B cell (primary cell): ENCODE data around the gene HBQ1. TPM values are rescaled to one million over a fixed set of nuclear protein-coding genes. Genes with fewer than 3 reads are reported as not detected.

Experiments
- ATAC-seq: fragments of 200-7000 bp; cut with Tn5 transposase; one replicate; pipeline ENCODE4 v1.10.0; 2021; ENCODE audit warnings: low read depth, mild to moderate bottlenecking, moderate number of reproducible peaks, moderate library complexity
- CTCF ChIA-PET: fragments of 350-600 bp; sonication (Branson Sonifier 250); formaldehyde crosslinking; loops from one replicate; lab custom pipeline; 2021; ENCODE audit warnings: antibody characterized with exemption, inconsistent platforms; lab: Charles Lee
- POLR2A ChIA-PET: fragments of 350-600 bp; sonication (Branson Sonifier 250); formaldehyde crosslinking; loops from one replicate; lab custom pipeline; 2021; ENCODE audit warnings: antibody characterized with exemption; lab: Charles Lee
- DNase-seq: peaks from one replicate; pipeline ENCODE4 v3.0.0; 2013
- H2AFZ ChIP-seq: 2 replicates; pipeline ENCODE4 v1.6.1; 2012; ENCODE audit warnings: mild to moderate bottlenecking, low read depth, low read length; ENCODE audit not compliant: insufficient read depth, poor library complexity, severe bottlenecking
- H3K27ac ChIP-seq, 2 donors: 1 replicate in 1 of 2; 2 replicates in 1 of 2; pipeline ENCODE4 v1.5.1; 2012 to 2013; ENCODE audit warnings: low read length in 2 of 2, mild to moderate bottlenecking in 2 of 2, moderate library complexity in 1 of 2
- H3K27me3 ChIP-seq, 4 experiments: fragments of 200-600 bp in 1 of 4; sonication (generic) in 1 of 4; replicated peaks in 1 of 4; 1 replicate in 2 of 4; 2 replicates in 2 of 4; pipeline versions ENCODE4 v1.6.1 to v1.7.0; 2013 to 2016; ENCODE audit warnings: low read length in 3 of 4, mild to moderate bottlenecking in 2 of 4, mixed read lengths in 1 of 4, moderate library complexity in 1 of 4; ENCODE audit not compliant: insufficient read depth in 4 of 4, control insufficient read depth in 3 of 4; ENCODE audit errors: control extremely low read depth in 1 of 4
- H3K36me3 ChIP-seq, 2 experiments: replicated peaks in 1 of 2; 1 replicate in 1 of 2; 2 replicates in 1 of 2; pipeline versions ENCODE4 v1.6.1 to v1.7.1; 2013; ENCODE audit warnings: low read length in 1 of 2; ENCODE audit not compliant: insufficient read depth in 2 of 2, control insufficient read depth in 1 of 2; ENCODE audit errors: control extremely low read depth in 1 of 2, extremely low read depth in 1 of 2
- H3K4me1 ChIP-seq, 2 donors: fragments of 200-600 bp in 1 of 2; sonication (generic) in 1 of 2; 1 replicate in 1 of 2; 2 replicates in 1 of 2; pipeline versions ENCODE4 v1.5.1 to v1.6.1; 2013 to 2017; ENCODE audit warnings: low read length in 2 of 2; ENCODE audit not compliant: control insufficient read depth in 2 of 2, insufficient read depth in 2 of 2
- H3K4me2 ChIP-seq: replicated peaks from 2 replicates; pipeline ENCODE3; 2012; ENCODE audit warnings: mild to moderate bottlenecking, low read depth, low read length; ENCODE audit not compliant: poor library complexity, severe bottlenecking
- H3K4me3 ChIP-seq, 5 experiments: fragments of 200-600 bp in 1 of 5; sonication (generic) in 1 of 5; 1 replicate in 3 of 5; 2 replicates in 2 of 5; pipeline versions ENCODE4 v1.5.1 to v1.7.0; 2011 to 2016; ENCODE audit warnings: low read length in 4 of 5, mild to moderate bottlenecking in 4 of 5, low read depth in 2 of 5, control low read depth in 1 of 5, moderate library complexity in 1 of 5; ENCODE audit not compliant: insufficient read depth in 1 of 5; ENCODE audit errors: control extremely low read depth in 1 of 5, extremely low read depth in 1 of 5
- H3K79me2 ChIP-seq: fragments of 200-600 bp; sonication (generic); one replicate; pipeline ENCODE4 v1.6.0; 2016; ENCODE audit warnings: low read length; ENCODE audit not compliant: control insufficient read depth, insufficient read depth
- H3K9ac ChIP-seq: fragments of 200-600 bp; sonication (generic); 2 replicates; pipeline ENCODE4 v1.6.1; 2017; ENCODE audit warnings: mild to moderate bottlenecking, low read length, moderate library complexity
- H3K9me3 ChIP-seq, 3 donors: one replicate each; pipeline versions ENCODE4 v1.6.1 to v1.7.1; 2013; ENCODE audit warnings: low read length in 2 of 3; ENCODE audit not compliant: control insufficient read depth in 2 of 3, insufficient read depth in 1 of 3; ENCODE audit errors: control extremely low read depth in 1 of 3
- H4K20me1 ChIP-seq: 2 replicates; pipeline ENCODE4 v1.6.0; 2012; ENCODE audit warnings: mild to moderate bottlenecking, low read length; ENCODE audit not compliant: insufficient read depth, control insufficient read depth, poor library complexity, severe bottlenecking
- H3K27ac Mint-ChIP-seq: one replicate; pipeline ENCODE4 v1.8.0; 2021; ENCODE audit warnings: mixed read lengths
- H3K27me3 Mint-ChIP-seq: one replicate; pipeline ENCODE4 v1.8.0; 2021; ENCODE audit warnings: mixed read lengths
- H3K4me1 Mint-ChIP-seq: one replicate; pipeline ENCODE4 v1.8.0; 2021; ENCODE audit warnings: mixed read lengths
- H3K4me3 Mint-ChIP-seq: one replicate; pipeline ENCODE4 v1.8.0; 2021; ENCODE audit warnings: mixed read lengths
- H3K9me3 Mint-ChIP-seq: one replicate; pipeline ENCODE4 v1.8.0; 2022; ENCODE audit warnings: mixed read lengths; ENCODE audit not compliant: insufficient read depth
- CTCF ChIP-seq: fragments of 200-600 bp; IDR thresholded peaks from one replicate; pipeline ENCODE4 v1.8.0; 2022; ENCODE audit warnings: antibody characterized with exemption, mild to moderate bottlenecking
- EZH2 ChIP-seq: IDR thresholded peaks from 2 replicates; pipeline ENCODE4 v1.6.1; 2012; ENCODE audit warnings: borderline replicate concordance, low read depth, mild to moderate bottlenecking, moderate library complexity, low read length; ENCODE audit not compliant: insufficient read depth, poor library complexity, severe bottlenecking
- WGBS: methylation state at CpG from one replicate; pipeline ENCODE4 v1.1.5; 2013; ENCODE audit warnings: missing lambda C conversion rate; ENCODE audit not compliant: insufficient coverage; 5-methylcytosine and 5-hydroxymethylcytosine counted together
- intact Hi-C: fragments of 100-400 bp; cut with micrococcal nuclease; formaldehyde crosslinking; loops from one replicate; pipeline ENCODE4 v1.10.0; 2022
- polyA plus RNA-seq: library from polyadenylated mRNA; depleted of rRNA; stranded (reverse); fragments of >200 nt; gene quantifications from 2 replicates; pipeline ENCODE4 v1.2.3, GENCODE V29; 2012
- total RNA-seq, 2 donors: library from RNA; stranded (reverse); fragments of 120-200 nt in 1 of 2; gene quantifications; 1 replicate in 1 of 2; 2 replicates in 1 of 2; pipeline versions ENCODE4 v1.2.3 to v1.2.4, GENCODE V29; 2013 to 2022

The HBQ1 gene
- total and polyA plus RNA-seq, 2 donors (not counting 1 experiment from before 2014, with no cell fraction given) = not detected

GRCh38 chr16:189604-190186 lies 9.4 kb downstream of the HBQ1 start:
- Histone ChIP-seq H3K36me3 (peaks cover 15 to 65% of the 10 kb centered on the region in 2 experiments), H3K4me2 (no peak overlapping the region), H3K4me1 (no peaks in the 10 kb centered on the region), H3K27ac (no peak overlapping the region), H3K9ac (no peak overlapping the region), H3K4me3 (no peak overlapping the region), H2AFZ (no peak overlapping the region), H4K20me1 (peaks cover 15% of the 10 kb centered on the region), H3K9me3 (no peaks in the 10 kb centered on the region), H3K79me2 (peaks cover 9% of the 10 kb centered on the region), H3K27me3 (no peaks in the 10 kb centered on the region)
- ATAC-seq (no peak), DNase-seq (no peak)
- ChIA-PET CTCF (no interaction called here), POLR2A (no interaction called here)
- TF ChIP-seq CTCF (no peak), EZH2 (no peak)
- H3K4me1 Mint-ChIP-seq = no peaks in the 10 kb centered on the region
- H3K27me3 Mint-ChIP-seq = no peaks in the 10 kb centered on the region
- H3K27ac Mint-ChIP-seq = no peak overlapping the region
- no peaks in the 10 kb centered on the region for H3K9me3 Mint-ChIP-seq
- intact Hi-C loops = no loop called here
- 97% methylated on average over 32 of the region's 34 CpGs for WGBS
- H3K4me3 Mint-ChIP-seq = no peak overlapping the region

- whole genome bisulfite sequencing = 93% methylated on average over 3 of the region's 4 CpGs
- Mint-ChIP-seq H3K9me3 (no peaks in the 10 kb centered on the region), H3K4me1 (no peaks in the 10 kb centered on the region), H3K27me3 (no peaks in the 10 kb centered on the region), H3K4me3 (no peak overlapping the region), H3K27ac (no peak overlapping the region)
- Histone ChIP-seq H3K9me3 (no peaks in the 10 kb centered on the region), H3K27me3 (no peaks in the 10 kb centered on the region), H3K4me2 (no peak overlapping the region), H3K27ac (no peak overlapping the region), H3K9ac (no peak overlapping the region), H2AFZ (no peak overlapping the region), H3K36me3 (peaks cover 15 to 84% of the 10 kb centered on the region in 2 experiments), H4K20me1 (peaks cover 33% of the 10 kb centered on the region), H3K4me1 (no peaks in the 10 kb centered on the region), H3K4me3 (no peak overlapping the region), H3K79me2 (peaks cover 16% of the 10 kb centered on the region)
- POLR2A ChIA-PET = no interaction called here
- no peak for DNase-seq
- no peak for ATAC-seq
- intact Hi-C loops = no loop called here
- CTCF ChIA-PET = interaction anchor here (1.4 kb wide), 1 partner anchor 85 kb away, joined by 5 read pairs; no protein-coding TSS in a partner anchor
- TF ChIP-seq EZH2 = no peak
- TF ChIP-seq CTCF = no peak
These were observed 11.6 kb downstream of the HBQ1 start for GRCh38 chr16:191831-192230.
